HG02588 (cell line): ENCODE measurements around the gene CRAMP1.

Source experiments
- ATAC-seq: cut with Tn5 transposase; IDR thresholded peaks from one replicate; pipeline ENCODE4 v1.9.1; 2021; ENCODE audit warnings: mild to moderate bottlenecking, moderate library complexity; ENCODE audit not compliant: unreplicated experiment

The CRAMP1 gene

GRCh38 chr16:1633310-1633709, 21.1 kb downstream of the CRAMP1 start:
- ATAC-seq, result no peak

GRCh38 chr16:1634541-1634940, 22.4 kb downstream of the CRAMP1 start:
- no peak for ATAC-seq

GRCh38 chr16:1635070-1635469, 22.9 kb downstream of the CRAMP1 start:
- ATAC-seq, result no peak

GRCh38 chr16:1637526-1637925, 25.4 kb downstream of the CRAMP1 start:
- no peak for ATAC-seq

- ATAC-seq, result no peak
These were observed 26.6 kb downstream of the CRAMP1 start for GRCh38 chr16:1638757-1639156.

- no peak for ATAC-seq
These were observed 27.1 kb downstream of the CRAMP1 start for GRCh38 chr16:1639282-1639681.

GRCh38 chr16:1639860-1640259, 27.7 kb downstream of the CRAMP1 start:
- ATAC-seq, result no peak

GRCh38 chr16:1640261-1640941, 28.2 kb downstream of the CRAMP1 start:
- no peak for ATAC-seq

- no peak for ATAC-seq
These were observed 29.1 kb downstream of the CRAMP1 start for GRCh38 chr16:1641261-1641660.

GRCh38 chr16:1642148-1642547, 30.0 kb downstream of the CRAMP1 start:
- no peak for ATAC-seq

GRCh38 chr16:1642753-1643152, 30.6 kb downstream of the CRAMP1 start:
- ATAC-seq, result no peak

GRCh38 chr16:1643521-1643920, 31.4 kb downstream of the CRAMP1 start:
- ATAC-seq, result no peak

- no peak for ATAC-seq
These were observed 33.9 kb downstream of the CRAMP1 start for GRCh38 chr16:1645914-1646525.

GRCh38 chr16:1647856-1648255, 35.7 kb downstream of the CRAMP1 start:
- ATAC-seq, result no peak

GRCh38 chr16:1650131-1650530, 38.0 kb downstream of the CRAMP1 start:
- no peak for ATAC-seq

GRCh38 chr16:1651094-1651973, 39.2 kb downstream of the CRAMP1 start:
- no peak for ATAC-seq

- ATAC-seq, result no peak
These were observed 39.8 kb downstream of the CRAMP1 start for GRCh38 chr16:1651974-1652312.

GRCh38 chr16:1653023-1653422, 40.9 kb downstream of the CRAMP1 start:
- ATAC-seq, result no peak

- no peak for ATAC-seq
These were observed 42.5 kb downstream of the CRAMP1 start for GRCh38 chr16:1654505-1655268.

GRCh38 chr16:1655269-1655807, 43.2 kb downstream of the CRAMP1 start:
- no peak for ATAC-seq
